ENCODE results near the gene RGL3. TPM values are rescaled to one million over a fixed set of nuclear protein-coding genes. Genes with fewer than 3 reads are reported as not detected.
"Not testable (repeated sequence)": the region's sequence is repeated elsewhere in the genome, so short reads cannot be mapped to it uniquely, and the experiment has no call there.

RGL3 gene
- total RNA-seq, 2 donors from 2014 or later: 13.8 to 32.7 TPM

- Histone ChIP-seq H3K4me1 (no peaks in the 10 kb centered on the region), H3K27ac (no peak overlapping the region), H3K36me3 (no peaks in the 10 kb centered on the region), H3K9ac (ENCODE audit: low read depth in 2 of 2, low read length in 2 of 2) (no peak overlapping the region), H3K9me3 (no peaks in the 10 kb centered on the region), H3K4me3 (no peak overlapping the region), H3K27me3 (no peaks in the 10 kb centered on the region)
- TF ChIP-seq, protein P1, sequence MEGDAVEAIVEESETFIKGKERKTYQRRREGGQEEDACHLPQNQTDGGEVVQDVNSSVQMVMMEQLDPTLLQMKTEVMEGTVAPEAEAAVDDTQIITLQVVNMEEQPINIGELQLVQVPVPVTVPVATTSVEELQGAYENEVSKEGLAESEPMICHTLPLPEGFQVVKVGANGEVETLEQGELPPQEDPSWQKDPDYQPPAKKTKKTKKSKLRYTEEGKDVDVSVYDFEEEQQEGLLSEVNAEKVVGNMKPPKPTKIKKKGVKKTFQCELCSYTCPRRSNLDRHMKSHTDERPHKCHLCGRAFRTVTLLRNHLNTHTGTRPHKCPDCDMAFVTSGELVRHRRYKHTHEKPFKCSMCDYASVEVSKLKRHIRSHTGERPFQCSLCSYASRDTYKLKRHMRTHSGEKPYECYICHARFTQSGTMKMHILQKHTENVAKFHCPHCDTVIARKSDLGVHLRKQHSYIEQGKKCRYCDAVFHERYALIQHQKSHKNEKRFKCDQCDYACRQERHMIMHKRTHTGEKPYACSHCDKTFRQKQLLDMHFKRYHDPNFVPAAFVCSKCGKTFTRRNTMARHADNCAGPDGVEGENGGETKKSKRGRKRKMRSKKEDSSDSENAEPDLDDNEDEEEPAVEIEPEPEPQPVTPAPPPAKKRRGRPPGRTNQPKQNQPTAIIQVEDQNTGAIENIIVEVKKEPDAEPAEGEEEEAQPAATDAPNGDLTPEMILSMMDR (IDR thresholded peaks at IDR 0.05): no peak
- intact Hi-C loops (cut with DNase I): no loop called here
- no peak for DNase-seq
These were observed 42.3 kb upstream of the RGL3 start for GRCh38 chr19:11461453-11461852.

DNA sequence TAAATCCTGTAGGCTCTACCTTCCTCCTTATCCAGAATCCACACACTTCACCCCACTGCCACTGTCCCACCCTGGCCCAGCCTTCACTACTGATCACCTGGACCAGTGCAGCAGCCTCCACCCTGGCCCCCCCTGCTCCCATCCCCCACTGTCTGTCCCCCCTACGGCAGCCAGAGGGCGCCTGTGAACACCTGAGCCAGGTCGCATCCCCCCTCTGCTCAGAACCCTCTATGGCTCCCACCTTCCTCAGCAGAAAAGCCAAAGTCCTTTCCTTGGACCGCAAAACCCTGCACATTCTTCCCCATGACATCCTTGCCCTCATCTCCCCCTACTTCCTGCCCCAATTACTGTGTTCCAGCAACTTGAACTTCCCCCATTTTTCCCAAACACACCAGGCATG is 41.1 kb upstream of the RGL3 start:
- Histone ChIP-seq H3K36me3 (no peaks in the 10 kb centered on the region), H3K27ac (no peak overlapping the region), H3K4me1 (no peaks in the 10 kb centered on the region), H3K27me3 (no peaks in the 10 kb centered on the region), H3K9ac (ENCODE audit: low read depth in 2 of 2, low read length in 2 of 2) (no peak overlapping the region), H3K9me3 (no peaks in the 10 kb centered on the region), H3K4me3 (no peak overlapping the region)
- TF ChIP-seq, protein P1 (IDR thresholded peaks at IDR 0.05): no peak
- no peak for DNase-seq
- intact Hi-C loops (cut with DNase I): no loop called here

DNA sequence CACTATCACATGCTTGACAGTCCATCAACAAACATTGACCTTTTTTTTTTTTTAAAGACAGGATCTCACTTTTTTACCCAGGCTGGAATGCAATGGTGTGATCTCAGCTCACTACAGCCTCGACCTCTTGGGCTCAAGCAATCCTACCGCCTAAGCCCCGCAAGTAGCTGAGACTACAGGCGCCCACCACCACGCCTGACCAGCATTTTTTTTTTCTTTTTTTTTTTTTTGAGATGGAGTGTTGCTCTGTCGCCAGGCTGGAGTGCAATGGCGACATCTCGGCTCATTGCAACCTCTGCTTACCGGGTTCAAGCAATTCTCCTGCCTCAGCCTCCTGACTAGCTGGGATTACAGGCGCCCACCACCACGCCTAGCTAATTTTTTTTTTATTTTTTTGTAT is 39.8 kb upstream of the RGL3 start:
- H3K36me3 ChIP-seq; DNase-seq; H3K27ac ChIP-seq; H3K27me3 ChIP-seq; H3K4me3 ChIP-seq; H3K9me3 ChIP-seq; H3K4me1 ChIP-seq; H3K9ac ChIP-seq (ENCODE audit: low read depth in 2 of 2, low read length in 2 of 2); intact Hi-C loops (cut with DNase I): not testable (repeated sequence)

DNA sequence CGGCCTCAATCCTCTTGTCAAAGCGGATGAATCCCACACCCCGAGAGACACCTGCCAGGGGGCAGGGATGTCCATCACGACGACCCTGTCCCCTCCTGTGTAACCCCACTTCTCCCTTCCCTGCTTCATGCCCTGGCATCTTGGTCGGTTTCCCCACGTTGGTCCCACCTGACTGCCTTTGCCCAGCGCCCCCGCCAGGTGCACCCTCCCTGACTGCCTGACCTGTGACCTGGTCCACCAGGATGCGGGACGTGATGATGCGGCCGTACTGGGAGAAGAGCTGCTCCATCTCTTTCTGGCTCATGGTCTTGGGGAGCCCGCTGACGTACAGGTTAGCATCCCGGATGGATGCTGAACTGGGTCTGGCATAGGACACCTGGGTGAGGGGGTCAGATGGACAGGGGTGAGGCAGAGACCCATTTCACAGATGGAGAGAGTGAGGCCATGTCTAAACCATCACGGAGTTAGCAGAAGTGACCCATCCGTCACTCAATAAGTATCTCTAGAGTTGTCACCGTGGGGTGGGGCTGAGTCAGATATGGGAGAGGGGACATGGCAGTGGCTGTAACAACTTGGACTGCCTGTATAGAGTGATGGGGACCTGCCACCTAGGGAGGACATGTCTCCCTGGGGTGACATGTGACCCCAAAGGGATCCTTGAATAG is 39.3 kb upstream of the RGL3 start:
- no peaks in the 10 kb centered on the region for H3K27me3 ChIP-seq
- no peak for DNase-seq
- TF ChIP-seq, protein P1 (IDR thresholded peaks at IDR 0.05): no peak
- intact Hi-C loops (cut with DNase I): no loop called here
- no peaks in the 10 kb centered on the region for H3K36me3 ChIP-seq
- no peaks in the 10 kb centered on the region for H3K4me1 ChIP-seq
- no peak overlapping the region for H3K27ac ChIP-seq
- no peaks in the 10 kb centered on the region for H3K9me3 ChIP-seq
- no peak overlapping the region for H3K4me3 ChIP-seq
- no peak overlapping the region for H3K9ac ChIP-seq (ENCODE audit: low read depth in 2 of 2, low read length in 2 of 2)

GRCh38 chr19:11457831-11458230 is 38.7 kb upstream of the RGL3 start:
- no peaks in the 10 kb centered on the region for H3K36me3 ChIP-seq
- no peaks in the 10 kb centered on the region for H3K9me3 ChIP-seq
- no peak for DNase-seq
- no peaks in the 10 kb centered on the region for H3K4me1 ChIP-seq
- no peak overlapping the region for H3K4me3 ChIP-seq
- no peak overlapping the region for H3K27ac ChIP-seq
- TF ChIP-seq, protein P1 (IDR thresholded peaks at IDR 0.05): no peak
- no peaks in the 10 kb centered on the region for H3K27me3 ChIP-seq
- H3K9ac ChIP-seq (ENCODE audit: low read depth in 2 of 2, low read length in 2 of 2): no peak overlapping the region
- intact Hi-C loops (cut with DNase I): no loop called here

- Histone ChIP-seq H3K9me3 (no peaks in the 10 kb centered on the region), H3K4me1 (no peaks in the 10 kb centered on the region), H3K9ac (ENCODE audit: low read depth in 2 of 2, low read length in 2 of 2) (no peak overlapping the region), H3K36me3 (no peaks in the 10 kb centered on the region), H3K27ac (no peak overlapping the region), H3K27me3 (no peaks in the 10 kb centered on the region), H3K4me3 (no peak overlapping the region)
- no peak for DNase-seq
- intact Hi-C loops (cut with DNase I): no loop called here
- TF ChIP-seq, protein P1 (IDR thresholded peaks at IDR 0.05): no peak
These were observed 38.0 kb upstream of the RGL3 start for GRCh38 chr19:11457115-11457514.
